ENCODE data around the gene STAT4. TPM values are rescaled to one million over a fixed set of nuclear protein-coding genes. Genes with fewer than 3 reads are reported as not detected.

STAT4 gene
- polyA plus RNA-seq, 1 of the 3 experiments (the other 2 are of a cell fraction): 0.12 TPM

GRCh38 chr2:191078165-191078867, 72.5 kb downstream of the STAT4 start:
- H3K9me3 ChIP-seq: no peaks in the 10 kb centered on the region
- H3K4me1 ChIP-seq (ENCODE audit: control insufficient read depth in 1 of 2, insufficient read depth in 2 of 2, low read depth in 1 of 2, low read length in 1 of 2): no peaks in the 10 kb centered on the region; a peak in 1 of 4 replicates
- no peak overlapping the region for H3K27ac ChIP-seq (ENCODE audit: low read depth in 2 of 2, low read length in 1 of 2)
- no peak overlapping the region for H3K9ac ChIP-seq
- H4K20me1 ChIP-seq (ENCODE audit: insufficient read depth): no peaks in the 10 kb centered on the region
- no peaks in the 10 kb centered on the region for H3K79me2 ChIP-seq (ENCODE audit: insufficient read depth)
- ChIA-PET CTCF (no interaction called here), POLR2A (no interaction called here)
- no peak overlapping the region for H3K4me2 ChIP-seq
- no peaks in the 10 kb centered on the region for H3F3A ChIP-seq (replicated peaks; ENCODE audit: insufficient read depth)
- no peak for DNase-seq
- no peaks in the 10 kb centered on the region for H3K36me3 ChIP-seq (replicated peaks in 1 of 2; ENCODE audit: control insufficient read depth in 1 of 2, insufficient read depth in 2 of 2, low read length in 1 of 2)
- no peaks in the 10 kb centered on the region for H3K27me3 ChIP-seq (ENCODE audit: insufficient read depth)
- H3K4me3 ChIP-seq (ENCODE audit: low read depth in 2 of 2, low read length in 1 of 2): no peak overlapping the region
- no peaks in the 10 kb centered on the region; the same call in 1 of the 2 replicates for H3K9me2 ChIP-seq
- TF ChIP-seq EZH2phosphoT487 (IDR thresholded peaks at IDR 0.05; ENCODE audit: borderline replicate concordance, low read depth): no peak
- no peak for TF ChIP-seq NRF1 (IDR thresholded peaks at IDR 0.05; ENCODE audit: low read depth, low read length)
- 94% methylated on average over 3 of the region's 3 CpGs for WGBS (ENCODE audit: low lambda C conversion rate)
- no peak overlapping the region for H2AFZ ChIP-seq (ENCODE audit: low read depth)

GRCh38 chr2:191070276-191070675, 80.5 kb downstream of the STAT4 start:
- H3K9me3 ChIP-seq: no peaks in the 10 kb centered on the region
- no peaks in the 10 kb centered on the region for H3K36me3 ChIP-seq (replicated peaks in 1 of 2; ENCODE audit: control insufficient read depth in 1 of 2, insufficient read depth in 2 of 2, low read length in 1 of 2)
- H3F3A ChIP-seq (replicated peaks; ENCODE audit: insufficient read depth): no peaks in the 10 kb centered on the region
- TF ChIP-seq FOSL2 (IDR thresholded peaks at IDR 0.05; ENCODE audit: borderline replicate concordance, low read depth): no peak
- TF ChIP-seq RCOR1 (IDR thresholded peaks at IDR 0.05; ENCODE audit: low read length): no peak
- TF ChIP-seq SMC3 (IDR thresholded peaks at IDR 0.05; ENCODE audit: low read depth, low read length): no peak
- TF ChIP-seq EZH2phosphoT487 (IDR thresholded peaks at IDR 0.05; ENCODE audit: borderline replicate concordance, low read depth): no peak
- no peak for TF ChIP-seq FOXJ3 (CRISPR knock-in tag; IDR thresholded peaks at IDR 0.05)
- no peak for TF ChIP-seq ELF1 (IDR thresholded peaks at IDR 0.05)
- TF ChIP-seq TAF1 (IDR thresholded peaks at IDR 0.05; ENCODE audit: borderline replicate concordance, low read depth, low read length): no peak
- TF ChIP-seq ZBTB33 (IDR thresholded peaks at IDR 0.05; ENCODE audit: borderline replicate concordance, low read depth): no peak
- no peak for TF ChIP-seq TCF12 (IDR thresholded peaks at IDR 0.05)
- TF ChIP-seq PBX3 (IDR thresholded peaks at IDR 0.05): no peak
- TF ChIP-seq NRF1 (IDR thresholded peaks at IDR 0.05; ENCODE audit: low read depth, low read length): no peak
- TF ChIP-seq JUND (IDR thresholded peaks at IDR 0.05): no peak
- no peak for TF ChIP-seq EP300 (IDR thresholded peaks at IDR 0.05; ENCODE audit: borderline replicate concordance in 1 of 2, low read depth in 1 of 2, low read length in 1 of 2)
- TF ChIP-seq USF1 (IDR thresholded peaks at IDR 0.05; ENCODE audit: borderline replicate concordance, low read depth): no peak
- no peaks in the 10 kb centered on the region for H3K9me2 ChIP-seq
- H3K79me2 ChIP-seq (ENCODE audit: insufficient read depth): no peaks in the 10 kb centered on the region
- no peaks in the 10 kb centered on the region for H3K27me3 ChIP-seq (ENCODE audit: insufficient read depth)
- H3K4me3 ChIP-seq (ENCODE audit: low read depth in 2 of 2, low read length in 1 of 2): no peak overlapping the region
- no peaks in the 10 kb centered on the region for H4K20me1 ChIP-seq (ENCODE audit: insufficient read depth)
- no peak overlapping the region for H3K9ac ChIP-seq
- CTCF ChIA-PET: interaction anchor here (0.7 to 2.3 kb wide), 3 partner anchors 18 to 431 kb away, joined by 3 to 11 read pairs (median 4); no protein-coding TSS in a partner anchor
- DNase-seq: no peak
- no peak overlapping the region for H3K4me2 ChIP-seq
- no peaks in the 10 kb centered on the region for H3K4me1 ChIP-seq (ENCODE audit: control insufficient read depth in 1 of 2, insufficient read depth in 2 of 2, low read depth in 1 of 2, low read length in 1 of 2)
- WGBS (ENCODE audit: low lambda C conversion rate): 10% methylated on average over 1 of the region's 1 CpG
- no peak overlapping the region for H2AFZ ChIP-seq (ENCODE audit: low read depth)
- no peak overlapping the region for H3K27ac ChIP-seq (ENCODE audit: low read depth in 2 of 2, low read length in 1 of 2)
- POLR2A ChIA-PET: no interaction called here
